GM12872 (cell line): ENCODE results near the gene COQ8A.

Experiments
- TF ChIP-seq, protein P1 (sequence below): IDR thresholded peaks from 3 replicates; pipeline ENCODE4 v1.5.1; 2011; ENCODE audit warnings: low read depth, mild to moderate bottlenecking, low read length, moderate library complexity; ENCODE audit not compliant: insufficient read depth

COQ8A gene

DNA sequence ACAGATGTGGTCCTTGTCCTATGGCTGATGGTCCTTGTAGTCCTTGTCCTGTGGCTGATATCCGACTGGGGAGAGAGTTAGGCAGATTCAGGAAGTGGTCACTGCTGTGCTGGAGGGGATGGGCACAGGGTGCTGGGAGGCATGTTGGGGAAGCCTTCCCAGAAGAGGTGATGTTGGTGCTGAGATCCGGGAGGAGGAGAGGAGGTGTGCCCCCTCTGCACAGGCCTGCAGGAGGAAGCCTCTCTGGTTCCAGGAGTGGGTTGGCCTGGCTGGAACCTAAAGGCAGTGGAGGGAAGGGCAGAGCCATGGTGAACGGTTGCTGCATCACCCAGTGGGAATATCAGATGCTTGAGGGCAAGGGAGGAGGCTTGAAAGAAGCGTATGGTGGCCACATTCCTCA lies 14.7 kb downstream of the COQ8A start:
- TF ChIP-seq, protein P1, sequence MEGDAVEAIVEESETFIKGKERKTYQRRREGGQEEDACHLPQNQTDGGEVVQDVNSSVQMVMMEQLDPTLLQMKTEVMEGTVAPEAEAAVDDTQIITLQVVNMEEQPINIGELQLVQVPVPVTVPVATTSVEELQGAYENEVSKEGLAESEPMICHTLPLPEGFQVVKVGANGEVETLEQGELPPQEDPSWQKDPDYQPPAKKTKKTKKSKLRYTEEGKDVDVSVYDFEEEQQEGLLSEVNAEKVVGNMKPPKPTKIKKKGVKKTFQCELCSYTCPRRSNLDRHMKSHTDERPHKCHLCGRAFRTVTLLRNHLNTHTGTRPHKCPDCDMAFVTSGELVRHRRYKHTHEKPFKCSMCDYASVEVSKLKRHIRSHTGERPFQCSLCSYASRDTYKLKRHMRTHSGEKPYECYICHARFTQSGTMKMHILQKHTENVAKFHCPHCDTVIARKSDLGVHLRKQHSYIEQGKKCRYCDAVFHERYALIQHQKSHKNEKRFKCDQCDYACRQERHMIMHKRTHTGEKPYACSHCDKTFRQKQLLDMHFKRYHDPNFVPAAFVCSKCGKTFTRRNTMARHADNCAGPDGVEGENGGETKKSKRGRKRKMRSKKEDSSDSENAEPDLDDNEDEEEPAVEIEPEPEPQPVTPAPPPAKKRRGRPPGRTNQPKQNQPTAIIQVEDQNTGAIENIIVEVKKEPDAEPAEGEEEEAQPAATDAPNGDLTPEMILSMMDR, result no peak

DNA sequence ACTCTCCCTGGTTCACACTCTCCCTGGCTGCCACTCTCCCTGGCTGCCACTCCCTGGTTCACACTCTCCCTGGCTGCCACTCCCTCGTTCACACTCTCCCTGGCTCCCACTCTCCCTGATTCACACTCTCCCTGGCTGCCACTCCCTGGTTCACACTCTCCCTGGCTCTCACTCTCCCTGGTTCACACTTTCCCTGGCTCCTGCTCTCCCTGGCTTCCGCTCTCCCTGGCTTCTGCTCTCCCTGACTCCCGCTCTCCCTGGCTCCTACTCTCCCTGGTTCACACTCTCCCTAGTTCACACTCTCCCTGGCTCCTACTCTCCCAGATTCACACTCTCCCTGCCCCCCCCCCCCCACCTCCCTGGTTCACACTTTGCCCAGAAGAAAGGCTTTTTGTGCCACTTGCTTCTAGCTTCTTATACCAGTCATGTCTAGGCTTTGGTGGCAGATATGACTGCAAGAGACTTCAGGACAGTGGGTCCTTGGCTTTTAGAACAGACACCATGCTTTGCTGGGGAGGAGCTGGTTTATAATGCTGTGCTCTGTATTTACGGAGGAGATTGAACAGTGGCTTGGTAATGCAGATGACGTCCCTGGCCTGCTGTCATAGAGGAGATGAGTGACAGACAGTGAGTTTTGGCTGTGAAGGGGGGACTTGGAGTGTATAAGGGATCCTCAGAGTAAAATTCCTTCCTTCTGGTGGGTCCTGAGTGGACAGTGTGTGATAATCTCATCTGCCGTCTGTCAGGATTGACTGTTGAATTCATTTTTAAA lies 17.0 kb downstream of the COQ8A start:
- TF ChIP-seq, protein P1, result no peak

DNA sequence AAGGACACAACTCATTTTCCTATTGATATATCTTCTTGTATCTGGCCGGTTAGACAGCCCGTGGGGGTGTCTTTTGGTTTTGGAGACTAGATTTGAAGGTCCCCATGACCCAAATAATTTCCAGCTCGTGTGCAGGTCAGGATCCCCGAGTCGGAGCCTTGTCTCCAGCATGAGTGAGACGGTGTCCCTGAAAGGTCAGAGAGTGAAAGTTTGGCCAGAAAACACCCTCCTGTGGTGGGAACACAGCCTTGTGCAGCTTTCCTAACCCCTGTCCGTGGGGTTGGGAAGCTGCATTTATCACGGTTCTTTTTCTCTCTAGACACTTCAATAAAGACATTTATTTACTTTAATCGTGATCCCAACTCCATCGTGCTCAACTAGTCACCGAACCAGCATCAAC lies 17.6 kb downstream of the COQ8A start:
- TF ChIP-seq, protein P1, result no peak

DNA sequence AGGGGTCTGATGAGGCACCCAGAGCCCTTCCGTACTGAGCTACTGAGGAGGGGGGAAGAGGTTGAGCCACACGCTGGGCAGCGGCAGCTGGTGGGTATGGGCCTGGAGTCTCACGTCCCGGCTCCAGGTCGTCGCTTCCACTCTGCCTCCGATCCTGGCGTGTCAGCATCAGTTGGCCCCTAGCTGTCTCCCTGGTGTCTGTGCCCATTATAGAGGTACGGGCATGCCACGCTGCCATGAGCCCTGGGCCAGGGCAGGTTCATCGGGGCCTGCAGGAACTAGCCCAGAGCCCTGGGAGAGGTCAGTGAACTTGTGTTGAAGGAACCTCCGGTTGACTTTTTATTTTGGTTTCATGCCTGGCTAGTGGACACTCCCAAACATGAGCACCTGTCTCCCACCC lies 18.2 kb downstream of the COQ8A start:
- TF ChIP-seq, protein P1, result no peak

DNA sequence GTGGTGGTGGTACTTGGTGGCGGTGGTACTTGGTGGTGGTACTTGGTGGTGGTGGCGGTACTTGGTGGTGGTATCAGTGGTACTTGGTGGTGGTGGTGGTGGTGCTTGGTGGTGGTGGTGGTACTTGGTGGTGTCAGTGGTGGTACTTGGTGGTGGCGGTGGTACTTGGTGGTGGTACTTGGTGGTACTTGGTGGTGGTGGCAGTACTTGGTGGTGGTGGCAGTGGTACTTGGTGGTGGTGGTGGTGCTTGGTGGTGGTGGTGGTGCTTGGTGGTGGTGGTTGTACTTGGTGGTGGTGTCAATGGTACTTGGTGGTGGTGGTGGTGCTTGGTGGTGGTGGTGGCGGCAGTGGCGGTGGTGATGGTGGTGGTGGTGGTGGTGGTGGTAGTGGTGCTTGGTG lies 20.2 kb downstream of the COQ8A start:
- TF ChIP-seq, protein P1, result no peak

DNA sequence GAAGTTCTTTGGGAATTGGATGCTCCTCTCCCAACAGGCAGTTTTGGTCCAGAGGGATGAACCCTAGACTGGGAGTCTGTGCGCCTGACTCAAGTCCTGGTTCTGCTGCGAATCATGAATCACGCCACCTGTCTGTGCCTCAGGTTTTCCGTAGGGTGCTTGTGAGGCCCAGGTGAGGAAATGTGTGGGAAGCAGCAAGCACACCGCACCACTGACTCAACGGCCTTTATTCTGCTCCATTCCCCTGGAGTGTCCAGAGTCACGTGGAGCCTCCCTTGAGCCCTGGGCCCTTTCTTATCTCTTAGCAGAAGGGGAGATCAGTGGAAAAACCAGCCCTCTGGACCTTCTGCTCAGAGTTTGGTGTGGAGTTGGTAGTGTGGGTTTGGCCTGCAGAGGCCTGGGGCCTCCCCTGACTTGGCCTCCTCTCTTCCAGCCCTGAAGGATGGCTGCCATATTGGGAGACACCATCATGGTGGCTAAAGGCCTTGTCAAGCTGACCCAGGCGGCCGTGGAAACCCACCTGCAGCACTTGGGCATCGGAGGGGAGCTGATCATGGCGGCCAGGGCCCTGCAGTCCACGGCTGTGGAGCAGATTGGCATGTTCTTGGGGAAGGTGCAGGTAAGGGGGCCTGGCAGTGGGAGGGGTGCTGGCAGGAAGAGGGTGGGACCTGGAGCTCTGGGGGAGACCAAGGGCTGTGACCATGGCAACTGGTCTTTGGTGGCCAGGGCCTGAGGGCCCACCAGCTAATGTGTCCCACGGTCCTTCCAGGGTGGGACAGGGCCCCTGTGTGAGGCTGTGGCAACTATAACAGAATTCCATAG lies 21.1 kb downstream of the COQ8A start:
- TF ChIP-seq, protein P1, result no peak

DNA sequence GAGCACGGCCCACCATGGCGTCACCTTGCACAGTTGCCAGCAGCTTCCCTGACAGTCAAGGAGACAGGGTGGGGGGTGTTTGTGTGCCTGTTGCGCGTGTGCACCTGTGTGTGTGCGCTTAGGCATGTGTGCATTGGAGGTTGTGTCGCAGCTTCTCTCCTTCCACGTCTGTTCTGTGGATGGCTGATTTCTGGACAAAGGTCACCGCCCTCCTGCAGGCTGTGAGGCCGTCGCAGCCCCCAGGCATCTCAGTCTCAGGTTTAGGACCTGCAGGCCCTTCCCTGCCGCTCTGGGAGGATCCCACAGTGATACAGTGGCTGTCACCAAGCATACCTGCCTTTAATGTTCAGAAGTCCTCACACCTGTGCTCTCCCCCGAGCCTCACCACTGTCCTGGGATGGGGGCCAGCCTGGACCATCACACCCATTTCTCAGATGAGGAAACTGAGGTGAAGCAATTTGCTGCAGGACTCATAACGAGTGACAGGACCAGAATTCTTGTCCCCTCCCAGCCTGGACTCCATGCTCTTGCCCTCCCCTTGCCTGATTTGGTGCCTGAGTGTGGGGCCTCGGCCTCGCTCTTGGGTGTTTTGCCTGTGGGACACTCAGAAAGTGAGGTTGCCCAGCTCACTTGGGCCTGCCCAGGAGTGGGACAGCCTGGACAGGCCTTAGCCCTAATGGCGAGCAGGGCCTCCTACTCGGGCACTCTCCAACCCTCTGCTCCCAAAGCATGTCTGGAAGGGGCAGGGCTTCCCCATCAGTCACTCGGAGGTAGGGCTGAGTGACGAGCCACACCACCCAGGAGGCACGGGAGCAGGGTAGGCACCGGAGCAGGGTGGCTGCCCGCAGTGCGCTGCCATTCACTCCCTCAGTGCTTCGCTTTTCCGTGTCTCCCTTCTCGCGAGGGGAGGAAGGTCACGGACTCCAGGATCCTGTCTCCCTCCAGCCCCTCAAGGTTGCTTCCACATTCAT lies 22.6 kb downstream of the COQ8A start:
- TF ChIP-seq, protein P1, result no peak
